ENCODE data around the gene FIGNL2. TPM values are rescaled to one million over a fixed set of nuclear protein-coding genes. Genes with fewer than 3 reads are reported as not detected.

FIGNL2 gene
- total RNA-seq, 1 experiment from 2014 or later, result 0.27 TPM

DNA sequence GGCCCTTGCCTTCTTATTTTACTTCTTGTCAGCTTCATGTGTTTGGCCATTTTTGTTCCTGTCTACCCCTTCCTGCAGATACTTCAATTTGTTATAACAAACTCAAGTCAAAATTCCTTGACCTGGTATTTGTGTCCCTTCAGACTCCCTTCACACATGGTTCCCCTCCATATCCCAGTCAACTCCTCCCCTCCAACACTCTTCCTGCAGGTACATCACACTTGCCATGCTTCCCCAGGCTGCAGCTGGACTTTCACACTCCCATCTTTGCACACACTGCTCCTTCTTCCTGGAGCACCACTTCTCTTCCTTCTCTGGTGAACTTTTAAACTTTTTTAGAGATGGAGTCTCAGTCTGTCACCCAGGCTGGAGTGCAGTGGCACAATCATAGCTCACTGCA lies 18.9 kb upstream of the FIGNL2 start:
- H3K9me3 ChIP-seq (ENCODE audit: control insufficient read depth in 1 of 2, insufficient read depth in 1 of 2, low read depth in 1 of 2, low read length in 2 of 2), result no peaks in the 10 kb centered on the region
- DNase-seq (ENCODE audit: low read depth, low spot score) (no peak), ATAC-seq (no peak)
- TF ChIP-seq, protein P1, sequence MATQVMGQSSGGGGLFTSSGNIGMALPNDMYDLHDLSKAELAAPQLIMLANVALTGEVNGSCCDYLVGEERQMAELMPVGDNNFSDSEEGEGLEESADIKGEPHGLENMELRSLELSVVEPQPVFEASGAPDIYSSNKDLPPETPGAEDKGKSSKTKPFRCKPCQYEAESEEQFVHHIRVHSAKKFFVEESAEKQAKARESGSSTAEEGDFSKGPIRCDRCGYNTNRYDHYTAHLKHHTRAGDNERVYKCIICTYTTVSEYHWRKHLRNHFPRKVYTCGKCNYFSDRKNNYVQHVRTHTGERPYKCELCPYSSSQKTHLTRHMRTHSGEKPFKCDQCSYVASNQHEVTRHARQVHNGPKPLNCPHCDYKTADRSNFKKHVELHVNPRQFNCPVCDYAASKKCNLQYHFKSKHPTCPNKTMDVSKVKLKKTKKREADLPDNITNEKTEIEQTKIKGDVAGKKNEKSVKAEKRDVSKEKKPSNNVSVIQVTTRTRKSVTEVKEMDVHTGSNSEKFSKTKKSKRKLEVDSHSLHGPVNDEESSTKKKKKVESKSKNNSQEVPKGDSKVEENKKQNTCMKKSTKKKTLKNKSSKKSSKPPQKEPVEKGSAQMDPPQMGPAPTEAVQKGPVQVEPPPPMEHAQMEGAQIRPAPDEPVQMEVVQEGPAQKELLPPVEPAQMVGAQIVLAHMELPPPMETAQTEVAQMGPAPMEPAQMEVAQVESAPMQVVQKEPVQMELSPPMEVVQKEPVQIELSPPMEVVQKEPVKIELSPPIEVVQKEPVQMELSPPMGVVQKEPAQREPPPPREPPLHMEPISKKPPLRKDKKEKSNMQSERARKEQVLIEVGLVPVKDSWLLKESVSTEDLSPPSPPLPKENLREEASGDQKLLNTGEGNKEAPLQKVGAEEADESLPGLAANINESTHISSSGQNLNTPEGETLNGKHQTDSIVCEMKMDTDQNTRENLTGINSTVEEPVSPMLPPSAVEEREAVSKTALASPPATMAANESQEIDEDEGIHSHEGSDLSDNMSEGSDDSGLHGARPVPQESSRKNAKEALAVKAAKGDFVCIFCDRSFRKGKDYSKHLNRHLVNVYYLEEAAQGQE (IDR thresholded peaks at IDR 0.05; ENCODE audit: low read depth), result no peak
- TF ChIP-seq, protein P2, sequence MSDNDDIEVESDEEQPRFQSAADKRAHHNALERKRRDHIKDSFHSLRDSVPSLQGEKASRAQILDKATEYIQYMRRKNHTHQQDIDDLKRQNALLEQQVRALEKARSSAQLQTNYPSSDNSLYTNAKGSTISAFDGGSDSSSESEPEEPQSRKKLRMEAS (IDR thresholded peaks at IDR 0.05), result no peak
- TF ChIP-seq RAD21 (IDR thresholded peaks at IDR 0.05; ENCODE audit: low read depth) (no peak), FOSL1 (IDR thresholded peaks at IDR 0.05; ENCODE audit: low read depth) (no peak), SIN3A (IDR thresholded peaks at IDR 0.05; ENCODE audit: low read depth) (no peak), EGR1 (IDR thresholded peaks at IDR 0.05; ENCODE audit: low read depth) (no peak)
- H3K79me2 ChIP-seq (ENCODE audit: insufficient read depth, low read length), result no peaks in the 10 kb centered on the region
- POLR2A ChIA-PET, result no interaction called here
- intact Hi-C loops (cut with micrococcal nuclease), result no loop called here
- H3K27me3 ChIP-seq (ENCODE audit: insufficient read depth, low read length), result no peaks in the 10 kb centered on the region
- H3K4me3 ChIP-seq (replicated peaks in 1 of 2; ENCODE audit: low read depth in 1 of 2, low read length in 2 of 2), result no peak overlapping the region
- peaks cover 0 to 6% of the 10 kb centered on the region in 2 experiments; a peak in 1 of 4 replicates for H3K4me1 ChIP-seq (ENCODE audit: control insufficient read depth in 1 of 2, insufficient read depth in 2 of 2, low read length in 2 of 2)
- H3K9ac ChIP-seq (ENCODE audit: low read length), result no peak overlapping the region
- RAD21 ChIA-PET (ENCODE audit: low non-redundant PET in 1 of 2, low total read pairs in 2 of 2, uncharacterized antibody in 2 of 2, unreplicated experiment in 2 of 2), result no interaction called here
- H4K20me1 ChIP-seq (ENCODE audit: insufficient read depth), result no peaks in the 10 kb centered on the region
- no peaks in the 10 kb centered on the region for H3K36me3 ChIP-seq (ENCODE audit: control insufficient read depth in 1 of 2, insufficient read depth in 2 of 2, low read length in 2 of 2)
- no peak overlapping the region for H3K27ac ChIP-seq (ENCODE audit: low read depth, low read length)
- BruUV-seq (replicated peaks), result no TSS peak
- CTCF ChIA-PET, result no interaction called here
- no peaks in the 10 kb centered on the region for H3K9me2 ChIP-seq (ENCODE audit: insufficient read depth)
- H2AFZ ChIP-seq (ENCODE audit: low read depth, low read length, poor library complexity, severe bottlenecking), result no peak overlapping the region
- H3K4me2 ChIP-seq (ENCODE audit: low read length), result no peak overlapping the region

DNA sequence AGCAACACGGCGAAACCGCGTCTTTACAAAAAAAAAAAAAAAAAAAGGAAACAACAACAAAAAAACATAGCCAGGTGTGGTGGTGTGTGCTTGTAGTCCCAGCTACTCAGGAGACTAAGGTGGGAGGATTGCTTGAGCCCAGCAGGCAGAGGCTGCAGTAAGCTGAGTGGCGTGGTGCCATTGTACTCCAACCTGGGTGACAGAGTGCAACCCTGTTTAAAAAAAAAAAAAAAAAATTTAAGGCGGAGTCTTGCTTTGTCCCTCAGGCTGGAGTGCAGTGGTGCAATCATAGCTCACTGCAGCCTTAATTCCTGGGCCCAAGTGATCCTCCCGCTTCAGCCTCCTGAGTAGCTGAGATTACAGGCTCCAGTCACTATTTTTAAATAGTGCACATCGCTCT lies 18.2 kb upstream of the FIGNL2 start:
- no peak overlapping the region for H3K27ac ChIP-seq (ENCODE audit: low read depth, low read length)
- no peak overlapping the region for H3K9ac ChIP-seq (ENCODE audit: low read length)
- no peak overlapping the region for H2AFZ ChIP-seq (ENCODE audit: low read depth, low read length, poor library complexity, severe bottlenecking)
- peaks cover 0 to 6% of the 10 kb centered on the region in 2 experiments; a peak in 1 of 4 replicates for H3K4me1 ChIP-seq (ENCODE audit: control insufficient read depth in 1 of 2, insufficient read depth in 2 of 2, low read length in 2 of 2)
- DNase-seq (ENCODE audit: low read depth, low spot score) (no peak), ATAC-seq (peak; percentile 63)
- TF ChIP-seq POLR2AphosphoS5 (IDR thresholded peaks at IDR 0.05; ENCODE audit: low read depth, low read length) (no peak), FOSL1 (IDR thresholded peaks at IDR 0.05; ENCODE audit: low read depth) (no peak), EZH2phosphoT487 (IDR thresholded peaks at IDR 0.05; ENCODE audit: borderline replicate concordance) (no peak), SIN3A (IDR thresholded peaks at IDR 0.05; ENCODE audit: low read depth) (no peak), ZNF274 (IDR thresholded peaks at IDR 0.05; ENCODE audit: low read depth, low read length) (no peak), POLR2A (IDR thresholded peaks at IDR 0.05; ENCODE audit: borderline replicate concordance, extremely low read depth, insufficient read depth, insufficient read length) (no peak), CBX3 (IDR thresholded peaks at IDR 0.05; ENCODE audit: low read depth) (no peak)
- TF ChIP-seq, protein P3, sequence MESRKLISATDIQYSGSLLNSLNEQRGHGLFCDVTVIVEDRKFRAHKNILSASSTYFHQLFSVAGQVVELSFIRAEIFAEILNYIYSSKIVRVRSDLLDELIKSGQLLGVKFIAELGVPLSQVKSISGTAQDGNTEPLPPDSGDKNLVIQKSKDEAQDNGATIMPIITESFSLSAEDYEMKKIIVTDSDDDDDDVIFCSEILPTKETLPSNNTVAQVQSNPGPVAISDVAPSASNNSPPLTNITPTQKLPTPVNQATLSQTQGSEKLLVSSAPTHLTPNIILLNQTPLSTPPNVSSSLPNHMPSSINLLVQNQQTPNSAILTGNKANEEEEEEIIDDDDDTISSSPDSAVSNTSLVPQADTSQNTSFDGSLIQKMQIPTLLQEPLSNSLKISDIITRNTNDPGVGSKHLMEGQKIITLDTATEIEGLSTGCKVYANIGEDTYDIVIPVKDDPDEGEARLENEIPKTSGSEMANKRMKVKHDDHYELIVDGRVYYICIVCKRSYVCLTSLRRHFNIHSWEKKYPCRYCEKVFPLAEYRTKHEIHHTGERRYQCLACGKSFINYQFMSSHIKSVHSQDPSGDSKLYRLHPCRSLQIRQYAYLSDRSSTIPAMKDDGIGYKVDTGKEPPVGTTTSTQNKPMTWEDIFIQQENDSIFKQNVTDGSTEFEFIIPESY (IDR thresholded peaks at IDR 0.05; ENCODE audit: extremely low read depth, insufficient replicate concordance, low read length), result no peak
- H3K4me2 ChIP-seq (ENCODE audit: low read length), result no peak overlapping the region
- no peaks in the 10 kb centered on the region for H3K27me3 ChIP-seq (ENCODE audit: insufficient read depth, low read length)
- no peaks in the 10 kb centered on the region for H3K9me3 ChIP-seq (ENCODE audit: control insufficient read depth in 1 of 2, insufficient read depth in 1 of 2, low read depth in 1 of 2, low read length in 2 of 2)
- RAD21 ChIA-PET (ENCODE audit: low non-redundant PET in 1 of 2, low total read pairs in 2 of 2, uncharacterized antibody in 2 of 2, unreplicated experiment in 2 of 2), result no interaction called here
- intact Hi-C loops (cut with micrococcal nuclease), result no loop called here
- H3K9me2 ChIP-seq (ENCODE audit: insufficient read depth), result no peaks in the 10 kb centered on the region
- CTCF ChIA-PET, result no interaction called here
- H3K79me2 ChIP-seq (ENCODE audit: insufficient read depth, low read length), result no peaks in the 10 kb centered on the region
- no peaks in the 10 kb centered on the region for H3K36me3 ChIP-seq (ENCODE audit: control insufficient read depth in 1 of 2, insufficient read depth in 2 of 2, low read length in 2 of 2)
- BruUV-seq (replicated peaks), result no TSS peak
- POLR2A ChIA-PET, result interaction anchor here (0.7 kb wide), 1 partner anchor 1922 kb away, joined by 3 read pairs; no protein-coding TSS in a partner anchor
- H4K20me1 ChIP-seq (ENCODE audit: insufficient read depth), result no peaks in the 10 kb centered on the region
- no peak overlapping the region for H3K4me3 ChIP-seq (replicated peaks in 1 of 2; ENCODE audit: low read depth in 1 of 2, low read length in 2 of 2)
